ENCODE data around the gene BBS2.
A peak's percentile ranks its signal among the peaks of the same experiment; 100 is the strongest.
"Not testable (repeated sequence)": the region's sequence is repeated elsewhere in the genome, so short reads cannot be mapped to it uniquely, and the experiment has no call there.

BBS2 gene

DNA sequence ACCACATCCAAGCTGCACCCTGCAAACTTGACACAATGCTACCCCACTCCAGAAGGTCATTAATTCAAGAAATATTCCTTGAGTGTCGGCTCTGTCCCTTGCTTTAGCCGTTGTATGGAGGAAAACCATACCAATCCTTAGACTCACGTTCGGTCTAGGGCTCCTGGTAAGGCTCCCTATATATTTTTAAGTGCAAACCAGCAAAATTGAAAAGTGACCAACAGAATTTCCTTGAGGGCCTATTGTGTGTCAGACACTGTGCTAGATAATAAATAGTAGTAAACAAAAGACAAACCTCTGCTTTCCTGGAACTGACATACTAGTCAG is 390 bp upstream of the BBS2 start:
- no peak for DNase-seq (ENCODE audit: low read depth in 2 of 2)

- DNase-seq (ENCODE audit: low read depth in 2 of 2) = no peak
Measured at GRCh38 chr16:56518425-56518824, 1.4 kb downstream of the BBS2 start.

GRCh38 chr16:56517206-56517605 is 2.6 kb downstream of the BBS2 start:
- no peak for DNase-seq (ENCODE audit: low read depth in 2 of 2)

- DNase-seq (ENCODE audit: low read depth in 2 of 2) = no peak
Measured at GRCh38 chr16:56515665-56516064, 4.2 kb downstream of the BBS2 start.

DNA sequence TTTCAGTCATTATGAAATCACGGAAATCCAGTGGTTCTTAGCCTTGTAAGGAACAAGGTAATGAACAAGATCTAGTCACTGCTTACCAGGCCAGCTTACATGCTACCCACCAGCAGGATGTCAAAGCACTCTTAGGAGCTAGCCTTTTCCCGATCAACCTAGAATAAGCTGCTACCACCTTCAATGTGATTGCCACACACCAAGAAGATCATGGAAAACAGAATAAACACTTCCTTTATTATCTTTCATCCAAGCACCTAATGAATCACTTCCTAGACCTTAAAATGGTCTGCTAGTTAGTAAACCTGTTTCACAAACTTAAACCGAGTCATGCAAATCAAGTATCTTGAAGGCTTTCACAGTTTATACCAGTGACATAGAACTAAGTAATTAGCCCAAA is 5.0 kb downstream of the BBS2 start:
- no peak for DNase-seq (ENCODE audit: low read depth in 2 of 2)

GRCh38 chr16:56513972-56514371 is 5.9 kb downstream of the BBS2 start:
- peak; percentile 4 to 12 for DNase-seq (ENCODE audit: low read depth in 2 of 2)

- no peak for DNase-seq (ENCODE audit: low read depth in 2 of 2)
Measured at GRCh38 chr16:56513091-56513490, 6.7 kb downstream of the BBS2 start.

DNA sequence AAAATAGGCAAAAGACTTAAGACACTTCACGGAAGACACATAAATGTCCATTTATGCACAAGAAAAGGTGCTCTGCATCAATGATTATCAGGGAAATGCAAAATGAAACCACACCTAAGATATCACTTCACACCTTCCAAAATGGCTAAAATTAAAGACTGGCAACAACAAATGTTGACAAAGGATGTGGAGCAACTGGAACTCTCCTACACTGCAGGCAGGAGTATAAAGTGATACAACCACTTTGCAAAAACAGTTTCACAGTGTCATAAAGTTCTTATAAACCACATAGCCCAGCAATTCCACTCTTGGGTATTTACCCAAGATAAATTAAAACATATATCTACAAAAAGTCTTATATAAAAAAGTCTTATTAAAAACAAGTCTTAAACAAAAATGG is 7.8 kb downstream of the BBS2 start:
- DNase-seq (ENCODE audit: low read depth in 2 of 2) = no peak

DNA sequence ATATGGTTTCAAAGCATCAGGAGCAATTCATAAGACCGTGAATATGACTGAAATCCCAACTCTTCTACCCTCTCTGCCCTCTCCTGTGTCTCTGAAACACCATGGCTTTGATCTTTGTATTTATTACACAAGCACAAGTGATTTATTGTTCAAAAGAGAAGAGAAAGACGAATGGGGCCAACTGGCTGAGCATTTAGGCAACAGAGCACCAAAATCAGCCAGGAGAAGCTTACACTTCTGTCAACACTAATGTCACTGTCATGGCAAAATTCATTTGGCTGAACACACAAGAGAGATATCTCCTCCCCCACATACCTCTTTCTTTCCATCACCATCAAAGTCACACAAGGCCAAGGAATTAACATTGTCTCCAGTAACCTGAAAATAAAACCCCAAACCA is 9.3 kb downstream of the BBS2 start:
- no peak for DNase-seq (ENCODE audit: low read depth in 2 of 2)

- no peak for DNase-seq (ENCODE audit: low read depth in 2 of 2)
Measured at GRCh38 chr16:56506941-56507340, 12.9 kb downstream of the BBS2 start.

GRCh38 chr16:56505181-56505580 is 14.6 kb downstream of the BBS2 start:
- no peak for DNase-seq (ENCODE audit: low read depth in 2 of 2)

DNA sequence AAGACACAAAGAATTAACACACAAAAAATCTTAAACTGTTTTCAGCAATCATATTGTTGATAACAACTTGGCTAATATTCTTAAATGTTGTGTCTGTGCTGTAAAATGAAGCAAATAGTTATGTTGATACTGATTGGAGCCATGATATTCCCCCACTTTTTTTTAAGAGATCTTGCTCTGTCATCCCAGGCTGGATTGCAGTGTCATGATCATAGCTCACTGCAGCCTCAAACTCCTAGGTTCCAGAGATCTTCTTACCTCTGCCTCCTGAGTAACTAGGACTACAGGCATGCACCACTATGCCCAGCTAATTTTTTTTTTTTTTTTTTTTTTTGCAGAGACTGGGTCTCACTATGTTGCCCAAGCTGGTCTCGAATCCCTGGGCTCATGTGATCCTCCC is 26.0 kb downstream of the BBS2 start:
- DNase-seq (ENCODE audit: low read depth in 2 of 2) = no peak

- no peak for DNase-seq (ENCODE audit: low read depth in 2 of 2)
Measured at GRCh38 chr16:56493126-56493525, 26.7 kb downstream of the BBS2 start.

- no peak for DNase-seq (ENCODE audit: low read depth in 2 of 2)
Measured at GRCh38 chr16:56491657-56492261, 28.1 kb downstream of the BBS2 start.

DNA sequence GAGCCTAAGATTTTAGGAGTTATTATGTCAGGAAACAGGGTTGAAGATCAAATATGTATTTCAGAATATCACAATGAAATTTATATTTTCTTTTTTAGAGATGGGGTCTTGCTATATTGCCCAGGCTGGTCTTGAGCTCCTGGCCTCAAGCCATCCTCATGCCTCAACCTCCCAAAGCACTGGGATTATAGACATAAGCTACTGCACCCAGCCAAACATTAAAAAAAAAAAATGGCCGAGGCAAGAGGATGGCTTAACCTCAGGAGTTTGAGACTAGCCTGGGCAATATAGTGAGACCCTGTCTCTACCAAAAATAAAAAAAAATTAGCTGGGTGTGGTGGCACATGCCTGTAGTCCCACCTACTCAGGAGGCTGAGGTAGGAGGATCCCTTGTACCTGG is 31.0 kb downstream of the BBS2 start:
- not testable (repeated sequence) for DNase-seq (ENCODE audit: low read depth in 2 of 2)

- no peak for DNase-seq (ENCODE audit: low read depth in 2 of 2)
Measured at GRCh38 chr16:56488035-56488434, 31.8 kb downstream of the BBS2 start.

DNA sequence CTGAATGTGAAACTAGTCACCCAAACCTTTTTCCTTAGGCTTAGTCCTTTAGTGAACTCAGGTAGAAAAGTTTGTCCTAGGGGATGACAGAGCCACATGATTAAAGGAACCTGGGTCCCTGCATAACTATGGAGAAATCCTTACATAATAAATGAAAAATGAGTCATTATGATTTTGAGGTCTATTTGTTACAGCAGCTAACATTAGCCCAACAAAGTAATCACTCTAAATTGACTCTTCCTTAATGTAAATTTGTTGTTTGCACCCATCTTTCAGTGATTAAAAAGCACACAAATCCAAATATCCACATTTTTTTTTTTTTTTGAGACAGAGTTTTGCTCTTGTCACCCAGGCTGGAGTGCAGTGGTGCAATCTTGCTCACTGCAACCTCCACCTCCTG is 36.4 kb downstream of the BBS2 start:
- no peak for DNase-seq (ENCODE audit: low read depth in 2 of 2)

DNA sequence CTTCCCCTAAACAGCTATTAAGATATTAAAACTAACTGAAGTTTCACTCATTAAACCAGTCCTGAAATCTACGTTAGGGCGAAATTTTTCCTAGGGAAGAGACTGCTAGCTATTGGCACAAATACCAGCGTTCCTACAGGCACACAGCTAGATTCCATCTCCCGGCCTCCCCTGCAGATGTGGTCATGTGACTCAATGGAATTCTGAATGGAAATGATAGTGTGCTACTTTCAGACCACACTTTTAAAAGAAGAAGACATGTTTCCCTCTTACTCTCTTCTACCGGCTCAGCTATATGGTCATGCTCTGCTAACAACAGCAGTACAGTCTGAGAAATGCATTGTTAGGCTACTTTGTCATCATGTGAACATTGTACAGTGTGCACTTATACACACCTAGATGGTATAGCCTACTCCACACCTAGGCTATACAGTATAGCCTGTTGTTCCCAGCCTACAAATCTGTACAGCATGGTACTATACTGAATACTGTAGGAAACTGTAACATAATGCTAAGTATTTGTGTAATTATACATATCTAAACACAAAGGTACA is 37.1 kb downstream of the BBS2 start:
- no peak for DNase-seq (ENCODE audit: low read depth in 2 of 2)

DNA sequence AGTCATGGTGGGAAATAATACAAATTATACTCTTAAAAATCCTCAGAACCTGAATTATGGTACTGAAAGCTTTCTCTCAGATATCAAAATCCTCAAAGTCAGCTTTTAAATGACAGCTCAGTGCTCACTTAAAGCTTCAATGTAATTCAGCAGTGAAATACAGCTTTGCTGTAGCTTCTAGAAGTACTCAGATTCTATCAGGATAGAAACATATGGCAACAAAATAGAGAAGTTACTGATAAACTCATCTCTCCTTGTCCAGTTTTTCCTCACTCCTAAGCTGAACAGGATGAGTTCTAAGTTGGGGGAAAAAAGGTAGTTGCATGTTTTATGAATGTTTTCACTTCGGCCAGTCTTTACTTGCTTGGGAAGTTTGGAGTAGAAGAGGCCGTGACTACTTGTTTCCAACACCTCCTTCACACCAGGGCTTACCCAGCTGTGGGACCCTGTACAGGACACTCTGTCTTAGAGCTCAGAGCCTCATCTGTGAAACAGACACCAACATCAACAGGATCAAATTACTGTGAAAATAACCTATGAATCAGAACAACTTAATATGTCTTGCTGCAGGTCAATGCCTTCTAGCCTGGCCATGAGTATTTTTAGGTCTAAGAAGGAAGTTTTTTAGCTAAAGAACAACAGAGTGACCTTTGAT is 38.2 kb downstream of the BBS2 start:
- no peak for DNase-seq (ENCODE audit: low read depth in 2 of 2)

- DNase-seq (ENCODE audit: low read depth in 2 of 2) = no peak
Measured at GRCh38 chr16:56480776-56481467, 38.9 kb downstream of the BBS2 start.

DNA sequence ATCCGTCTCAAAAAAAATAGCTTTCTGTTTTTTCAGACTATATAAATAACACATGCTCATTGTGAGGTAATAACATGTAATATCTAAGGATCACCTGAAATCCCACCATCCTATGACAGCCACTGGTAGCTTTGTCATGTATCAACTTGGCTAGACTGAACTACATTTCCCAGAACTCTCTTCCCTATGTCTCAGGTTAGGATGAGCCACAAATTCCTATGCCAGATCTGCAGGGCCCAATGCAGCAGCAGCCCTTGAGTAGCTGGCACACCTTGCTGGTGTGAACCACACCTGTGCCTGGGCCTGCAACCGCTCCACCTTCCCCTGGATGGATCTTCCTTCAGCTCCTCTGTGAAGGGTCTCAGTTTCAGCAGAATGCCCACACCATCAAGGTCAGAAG is 40.4 kb downstream of the BBS2 start:
- no peak for DNase-seq (ENCODE audit: low read depth in 2 of 2)

DNA sequence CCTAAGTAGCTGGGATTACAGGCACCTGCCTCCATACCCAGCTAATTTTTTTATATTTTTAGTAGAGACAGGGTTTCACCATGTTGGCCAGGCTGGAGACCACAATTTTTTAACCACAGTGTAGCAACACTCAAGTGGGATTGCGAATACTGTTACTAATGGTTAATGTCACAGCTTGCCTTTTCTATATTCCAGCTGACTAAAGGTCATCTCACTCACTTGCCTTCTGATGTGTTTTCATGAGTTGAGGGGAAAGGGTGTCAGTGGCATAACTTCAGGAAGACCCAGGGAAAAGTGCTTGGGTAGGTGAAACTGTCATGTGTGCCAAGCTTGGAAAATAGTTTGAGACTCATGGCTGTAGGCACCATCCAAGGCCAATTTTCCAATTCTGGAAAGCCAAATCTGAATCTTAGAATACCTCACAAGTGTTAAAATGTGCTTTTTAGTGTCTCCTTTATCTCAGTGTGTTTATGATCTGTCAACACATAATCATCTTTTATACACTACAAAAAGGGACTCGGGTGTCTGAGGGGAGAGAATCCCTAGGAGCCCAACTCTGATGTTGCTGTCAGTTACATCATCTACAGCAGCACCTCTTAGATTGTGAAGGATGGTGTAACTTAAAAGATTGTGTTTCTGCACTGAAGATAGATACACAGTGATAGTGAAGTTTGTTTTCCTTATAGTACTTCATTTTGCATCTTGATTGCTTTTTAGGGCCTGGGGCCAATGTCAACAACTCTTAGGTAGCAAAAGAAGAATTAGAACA is 41.4 kb downstream of the BBS2 start:
- DNase-seq (ENCODE audit: low read depth in 2 of 2) = no peak

All from stimulated activated CD8-positive, alpha-beta memory T cell treated with anti-CD3 and anti-CD28 coated beads, Interleukin-7, amount 100 ng/mL, for 4 hours (primary cell).